Fibroblast of the aortic adventitia (primary cell): ENCODE results near the gene ZMAT5. TPM values are rescaled to one million over a fixed set of nuclear protein-coding genes. Genes with fewer than 3 reads are reported as not detected.

Source experiments
- DNase-seq: peaks from one replicate; pipeline ENCODE4 v3.0.0-alpha.2; 2010; ENCODE audit warnings: low read depth
- H3K4me3 ChIP-seq: 2 replicates; pipeline ENCODE4 v1.5.1; 2011; ENCODE audit warnings: low read depth, mild to moderate bottlenecking, control low read depth, low read length, moderate library complexity
- total RNA-seq: library from RNA; depleted of rRNA; stranded (reverse); fragments of >200 nt; gene quantifications from 2 replicates; pipeline ENCODE4 v1.2.3, GENCODE V29; 2012; ENCODE audit warnings: low replicate concordance
- TF ChIP-seq, protein P1 (sequence below): IDR thresholded peaks from 2 replicates; pipeline ENCODE4 v1.5.1; 2011; ENCODE audit warnings: mild to moderate bottlenecking, low read length, control low read depth, inconsistent platforms; ENCODE audit not compliant: insufficient read depth

ZMAT5 gene
- total RNA-seq, 1 donor = 17.2 TPM

- H3K4me3 ChIP-seq = no peak overlapping the region
- TF ChIP-seq, protein P1, sequence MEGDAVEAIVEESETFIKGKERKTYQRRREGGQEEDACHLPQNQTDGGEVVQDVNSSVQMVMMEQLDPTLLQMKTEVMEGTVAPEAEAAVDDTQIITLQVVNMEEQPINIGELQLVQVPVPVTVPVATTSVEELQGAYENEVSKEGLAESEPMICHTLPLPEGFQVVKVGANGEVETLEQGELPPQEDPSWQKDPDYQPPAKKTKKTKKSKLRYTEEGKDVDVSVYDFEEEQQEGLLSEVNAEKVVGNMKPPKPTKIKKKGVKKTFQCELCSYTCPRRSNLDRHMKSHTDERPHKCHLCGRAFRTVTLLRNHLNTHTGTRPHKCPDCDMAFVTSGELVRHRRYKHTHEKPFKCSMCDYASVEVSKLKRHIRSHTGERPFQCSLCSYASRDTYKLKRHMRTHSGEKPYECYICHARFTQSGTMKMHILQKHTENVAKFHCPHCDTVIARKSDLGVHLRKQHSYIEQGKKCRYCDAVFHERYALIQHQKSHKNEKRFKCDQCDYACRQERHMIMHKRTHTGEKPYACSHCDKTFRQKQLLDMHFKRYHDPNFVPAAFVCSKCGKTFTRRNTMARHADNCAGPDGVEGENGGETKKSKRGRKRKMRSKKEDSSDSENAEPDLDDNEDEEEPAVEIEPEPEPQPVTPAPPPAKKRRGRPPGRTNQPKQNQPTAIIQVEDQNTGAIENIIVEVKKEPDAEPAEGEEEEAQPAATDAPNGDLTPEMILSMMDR = no peak
- no peak for DNase-seq
Measured at GRCh38 chr22:29718949-29719898, 47.6 kb downstream of the ZMAT5 start.

GRCh38 chr22:29717789-29718188 is 49.0 kb downstream of the ZMAT5 start:
- TF ChIP-seq, protein P1 = no peak
- no peak for DNase-seq

DNA sequence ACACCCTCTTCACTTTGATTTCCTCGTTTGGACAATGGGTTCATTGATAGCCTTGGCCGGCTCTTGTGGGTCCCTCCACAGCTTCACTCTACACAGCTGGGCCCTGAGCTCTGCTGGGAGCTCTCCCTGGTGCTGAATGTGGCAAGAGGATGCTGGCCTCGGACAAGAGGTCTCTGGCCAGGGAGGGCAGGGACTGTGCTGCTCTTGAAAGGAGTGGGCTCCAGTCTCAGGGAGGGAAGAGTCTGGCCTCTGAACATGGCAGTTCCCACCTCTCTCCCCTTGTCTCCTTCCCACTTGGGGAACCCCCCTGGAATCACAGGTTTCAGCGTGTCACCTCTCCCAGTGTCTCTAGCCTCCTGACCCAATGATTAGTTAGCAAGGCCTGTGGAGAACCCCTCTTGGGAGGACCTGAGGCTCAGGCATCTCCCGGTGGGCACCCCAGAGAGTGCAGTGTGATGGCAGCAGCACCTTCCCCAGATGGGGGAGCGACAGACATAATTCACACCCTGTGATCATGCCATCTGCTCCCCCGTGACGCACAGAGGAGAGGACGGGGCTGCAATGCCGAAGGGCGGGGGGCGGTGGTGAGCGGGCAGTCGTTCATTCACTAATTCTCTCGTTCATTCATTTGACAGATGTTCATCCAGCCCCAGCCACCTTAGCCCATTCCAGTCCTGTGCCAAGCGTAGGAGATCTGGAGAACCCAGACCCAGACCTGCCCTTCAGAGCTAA is 49.8 kb downstream of the ZMAT5 start:
- DNase-seq = peak; percentile 79
- H3K4me3 ChIP-seq = no peak overlapping the region
- TF ChIP-seq, protein P1 = no peak

More at GRCh38 chr22:29717789-29718188, 49.0 kb downstream of the ZMAT5 start:
- H3K4me3 ChIP-seq = no peak overlapping the region

DNA sequence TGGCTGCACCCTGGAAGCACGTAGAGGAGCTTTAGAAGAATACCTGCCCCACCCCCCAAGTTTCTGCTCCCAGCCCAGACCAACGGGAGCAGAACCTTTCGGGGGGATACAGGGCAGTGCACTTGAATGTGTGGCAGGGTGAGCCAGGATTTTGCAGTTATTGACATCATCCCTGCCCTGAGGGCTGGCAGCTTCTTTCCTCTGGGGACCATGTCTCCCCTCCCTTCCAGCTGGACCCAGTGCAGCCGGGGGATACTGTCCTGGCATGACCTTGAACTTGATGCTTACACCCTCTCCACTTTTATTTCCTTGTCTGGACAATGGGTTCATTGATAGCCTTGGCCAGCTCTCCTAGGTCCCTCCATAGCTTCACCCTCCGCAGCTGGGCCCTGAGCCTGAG is 51.1 kb downstream of the ZMAT5 start:
- TF ChIP-seq, protein P1 = no peak
- no peak overlapping the region for H3K4me3 ChIP-seq
- no peak for DNase-seq

- no peak overlapping the region for H3K4me3 ChIP-seq
- TF ChIP-seq, protein P1 = no peak
- DNase-seq = no peak
Measured at GRCh38 chr22:29715240-29715639, 51.6 kb downstream of the ZMAT5 start.

- H3K4me3 ChIP-seq = no peak overlapping the region
- DNase-seq = no peak
Measured at GRCh38 chr22:29713156-29713727, 53.6 kb downstream of the ZMAT5 start.

More at GRCh38 chr22:29713156-29713727, 53.6 kb downstream of the ZMAT5 start:
- TF ChIP-seq, protein P1 = no peak
